Stimulated activated CD8-positive, alpha-beta memory T cell treated with anti-CD3 and anti-CD28 coated beads, Interleukin-7, amount 100 ng/mL, for 1 hour (primary cell): ENCODE data around the gene TCOF1.

ENCODE experiments used
- DNase-seq, 2 donors: peaks; one replicate each; pipeline ENCODE4 v3.0.0-alpha.2; 2020; ENCODE audit warnings: low read depth in 2 of 2

Gene TCOF1

GRCh38 chr5:150357326-150358260 is at the start of gene TCOF1:
TSS of gene TCOF1 (plus strand) at chr5:150357697. CDS start at chr5:150357747, 50 bp downstream.
- peak; percentile 94 to 95 for DNase-seq

GRCh38 chr5:150309101-150309885 is 48.2 kb upstream of the TCOF1 start:
- DNase-seq, result no peak

- DNase-seq, result no peak
Observed at GRCh38 chr5:150309886-150310239, 47.6 kb upstream of the TCOF1 start.

- DNase-seq, result no peak
Observed at GRCh38 chr5:150310246-150310645, 47.3 kb upstream of the TCOF1 start.

- no peak for DNase-seq
Observed at GRCh38 chr5:150311015-150311692, 46.3 kb upstream of the TCOF1 start.

GRCh38 chr5:150312518-150312917 is 45.0 kb upstream of the TCOF1 start:
- DNase-seq, result no peak

GRCh38 chr5:150313501-150313900 is 44.0 kb upstream of the TCOF1 start:
- DNase-seq, result no peak

GRCh38 chr5:150313921-150314716 is 43.4 kb upstream of the TCOF1 start:
- DNase-seq, result no peak

- DNase-seq, result no peak
Observed at GRCh38 chr5:150315245-150315644, 42.3 kb upstream of the TCOF1 start.

- no peak for DNase-seq
Observed at GRCh38 chr5:150316320-150316719, 41.2 kb upstream of the TCOF1 start.

GRCh38 chr5:150317048-150318003 is 40.2 kb upstream of the TCOF1 start:
- DNase-seq, result no peak

- no peak for DNase-seq
Observed at GRCh38 chr5:150318613-150319483, 38.6 kb upstream of the TCOF1 start.

- DNase-seq, result no peak
Observed at GRCh38 chr5:150319484-150319790, 38.1 kb upstream of the TCOF1 start.

- DNase-seq, result no peak
Observed at GRCh38 chr5:150320044-150320613, 37.4 kb upstream of the TCOF1 start.

- no peak for DNase-seq
Observed at GRCh38 chr5:150321211-150321610, 36.3 kb upstream of the TCOF1 start.

- DNase-seq, result no peak
Observed at GRCh38 chr5:150321784-150322183, 35.7 kb upstream of the TCOF1 start.

GRCh38 chr5:150322202-150322601 is 35.3 kb upstream of the TCOF1 start:
- DNase-seq, result no peak

GRCh38 chr5:150323092-150323491 is 34.4 kb upstream of the TCOF1 start:
- DNase-seq, result no peak

GRCh38 chr5:150323819-150324218 is 33.7 kb upstream of the TCOF1 start:
- DNase-seq, result no peak
